Keratinocyte (primary cell): ENCODE data around the gene STKLD1. TPM values are rescaled to one million over a fixed set of nuclear protein-coding genes. Genes with fewer than 3 reads are reported as not detected.

Experiments used
- DNase-seq: peaks from one replicate; pipeline ENCODE4 v3.0.0-alpha.2; 2011; ENCODE audit warnings: low read depth, missing footprints, low spot score
- FAIRE-seq: peaks from 2 replicates; lab custom pipeline; 2011; peaks lifted over from hg19 to GRCh38; lab: Jason Lieb, UNC
- H2AFZ ChIP-seq: 2 replicates; pipeline ENCODE4 v1.6.0; 2012; ENCODE audit warnings: low read length, control low read depth, inconsistent platforms; ENCODE audit not compliant: control insufficient read depth
- H3K27ac ChIP-seq: 2 replicates; pipeline ENCODE4 v1.5.1; 2011; ENCODE audit warnings: low read length; ENCODE audit not compliant: control insufficient read depth, insufficient read depth
- H3K27me3 ChIP-seq: 3 replicates; pipeline ENCODE4 v1.6.0; 2011; ENCODE audit warnings: low read length; ENCODE audit not compliant: control insufficient read depth, insufficient read depth; ENCODE audit errors: extremely low read depth
- H3K36me3 ChIP-seq, 2 experiments: 2 replicates in 1 of 2; 3 replicates in 1 of 2; pipeline ENCODE4 v1.5.1; 2011; ENCODE audit warnings: low read length in 2 of 2, mild to moderate bottlenecking in 1 of 2; ENCODE audit not compliant: control insufficient read depth in 2 of 2, insufficient read depth in 2 of 2; ENCODE audit errors: extremely low read depth in 1 of 2
- H3K4me1 ChIP-seq: 3 replicates; pipeline ENCODE4 v1.5.1; 2011; ENCODE audit warnings: low read length; ENCODE audit not compliant: control insufficient read depth, insufficient read depth; ENCODE audit errors: extremely low read depth
- H3K4me2 ChIP-seq: 3 replicates; pipeline ENCODE4 v1.6.0; 2011; ENCODE audit warnings: low read depth, low read length; ENCODE audit not compliant: control insufficient read depth, insufficient read depth; ENCODE audit errors: extremely low read depth
- H3K4me3 ChIP-seq, 3 experiments: fragments of 200-600 bp in 1 of 3; sonication (generic) in 1 of 3; 2 replicates in 2 of 3; 3 replicates in 1 of 3; pipeline ENCODE4 v1.5.1; 2011 to 2016; ENCODE audit warnings: low read length in 3 of 3, mild to moderate bottlenecking in 3 of 3, control low read depth in 2 of 3, inconsistent platforms in 1 of 3, low read depth in 1 of 3, mixed read lengths in 1 of 3, mixed run types in 1 of 3, moderate library complexity in 1 of 3; ENCODE audit not compliant: control insufficient read depth in 2 of 3, insufficient read depth in 2 of 3; ENCODE audit errors: extremely low read depth in 1 of 3
- H3K79me2 ChIP-seq: 2 replicates; pipeline ENCODE4 v1.6.0; 2012; ENCODE audit warnings: low read length; ENCODE audit not compliant: control insufficient read depth, insufficient read depth
- H3K9ac ChIP-seq: 3 replicates; pipeline ENCODE4 v1.6.0; 2011; ENCODE audit warnings: low read length; ENCODE audit not compliant: control insufficient read depth, insufficient read depth; ENCODE audit errors: extremely low read depth
- H3K9me1 ChIP-seq: 3 replicates; pipeline ENCODE4 v1.6.0; 2011; ENCODE audit warnings: low read length; ENCODE audit not compliant: control insufficient read depth, insufficient read depth; ENCODE audit errors: extremely low read depth
- H3K9me3 ChIP-seq: 2 replicates; pipeline ENCODE4 v1.5.1; 2012; ENCODE audit warnings: low read depth, low read length; ENCODE audit not compliant: control insufficient read depth
- H4K20me1 ChIP-seq: 3 replicates; pipeline ENCODE4 v1.6.0; 2011; ENCODE audit warnings: low read length; ENCODE audit not compliant: control insufficient read depth, insufficient read depth; ENCODE audit errors: extremely low read depth
- EZH2 ChIP-seq: IDR thresholded peaks from one replicate; pipeline ENCODE4 v1.6.1; 2012; ENCODE audit warnings: inconsistent platforms, mild to moderate bottlenecking, low read length, moderate library complexity
- dilution Hi-C: fragments of 300-500 bp; cut with MboI; formaldehyde crosslinking; loops from one replicate; pipeline ENCODE4 v1.7.0; 2020; ENCODE audit warnings: low sequenced_read_pairs; ENCODE audit not compliant: extremely low pct_ligation_motif_present
- polyA plus RNA-seq, 5 experiments: library from polyadenylated mRNA; depleted of rRNA in 3 of 5; stranded (reverse) in 3 of 5; stranded (forward) in 1 of 5; unstranded in 1 of 5; fragments of >200 nt; gene quantifications; 1 replicate in 1 of 5; 2 replicates in 3 of 5; 3 replicates in 1 of 5; pipeline versions ENCODE4 v1.2.1 to v1.2.3, GENCODE V29; 2011 to 2012; ENCODE audit warnings: missing spikeins in 2 of 5, low read depth in 1 of 5, low replicate concordance in 1 of 5
- TF ChIP-seq, protein P1 (sequence below), 3 experiments: IDR thresholded peaks in 1 of 3; conservative IDR thresholded peaks in 1 of 3; optimal IDR thresholded peaks in 1 of 3; 2 replicates in 2 of 3; 3 replicates in 1 of 3; pipeline versions ENCODE3 to v1.5.1; 2011; ENCODE audit warnings: low read length in 3 of 3, mild to moderate bottlenecking in 3 of 3, moderate library complexity in 2 of 3, control low read depth in 1 of 3, inconsistent platforms in 1 of 3; ENCODE audit not compliant: insufficient read depth in 2 of 3; ENCODE audit errors: extremely low read depth in 1 of 3

The STKLD1 gene
- polyA plus RNA-seq, 1 donor (not counting 4 experiments of a cell fraction or from before 2014, with no cell fraction given): 0.77 TPM

DNA sequence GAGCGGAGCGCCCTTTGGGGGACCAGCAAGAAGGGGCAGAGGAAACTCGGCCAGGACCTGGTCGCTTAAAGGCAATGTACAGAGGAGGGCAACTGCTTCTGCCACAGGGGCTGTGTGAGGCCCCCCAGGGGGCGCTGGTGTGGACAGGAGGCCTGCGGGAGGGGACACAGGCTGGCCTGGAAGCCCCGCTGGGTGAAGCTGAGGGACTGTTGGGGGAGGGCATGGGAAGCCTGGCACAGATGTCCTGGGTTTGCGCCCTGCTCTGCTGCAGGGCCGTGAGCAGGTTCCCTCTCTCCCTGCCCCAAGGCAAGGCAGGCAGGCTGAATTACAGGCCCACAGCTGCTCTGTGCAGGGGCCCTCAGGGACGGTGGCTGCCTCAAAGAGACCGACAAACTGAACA, 33.6 kb upstream of the STKLD1 start:
- H3K36me3 ChIP-seq: peaks cover 45 to 56% of the 10 kb centered on the region in 2 experiments
- dilution Hi-C loops: no loop called here

DNA sequence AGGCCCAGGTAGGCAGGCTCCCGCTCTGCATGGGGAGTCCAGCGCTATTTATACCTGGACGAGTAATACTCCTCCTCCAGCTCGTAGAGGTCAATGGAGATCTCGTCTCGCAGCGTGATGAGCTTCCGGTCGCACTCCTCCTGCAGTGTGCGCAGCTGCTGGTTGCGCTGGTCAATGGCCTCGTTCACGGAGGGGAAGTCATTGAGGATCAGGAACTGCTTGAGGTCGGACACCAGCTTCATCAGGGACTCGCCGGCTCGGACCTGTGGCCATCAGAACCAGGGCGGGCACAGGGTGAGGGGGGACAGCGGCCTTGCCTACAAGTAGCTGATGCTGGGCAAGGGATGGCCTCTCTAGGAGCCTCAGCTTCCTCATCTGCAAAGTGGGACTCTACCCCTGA, 32.1 kb upstream of the STKLD1 start:
- Histone ChIP-seq H3K79me2 (peaks cover 33% of the 10 kb centered on the region), H3K4me2 (no peak overlapping the region), H3K9ac (no peak overlapping the region), H3K36me3 (peaks cover 44 to 60% of the 10 kb centered on the region in 2 experiments), H3K27me3 (no peaks in the 10 kb centered on the region), H3K9me3 (no peaks in the 10 kb centered on the region), H4K20me1 (peaks cover 3% of the 10 kb centered on the region), H3K4me3 (no peak overlapping the region), H3K9me1 (no peaks in the 10 kb centered on the region), H2AFZ (no peak overlapping the region), H3K27ac (no peak overlapping the region), H3K4me1 (peaks cover 8% of the 10 kb centered on the region)
- FAIRE-seq: no peak
- DNase-seq: no peak
- dilution Hi-C loops: no loop called here
- TF ChIP-seq, protein P1, sequence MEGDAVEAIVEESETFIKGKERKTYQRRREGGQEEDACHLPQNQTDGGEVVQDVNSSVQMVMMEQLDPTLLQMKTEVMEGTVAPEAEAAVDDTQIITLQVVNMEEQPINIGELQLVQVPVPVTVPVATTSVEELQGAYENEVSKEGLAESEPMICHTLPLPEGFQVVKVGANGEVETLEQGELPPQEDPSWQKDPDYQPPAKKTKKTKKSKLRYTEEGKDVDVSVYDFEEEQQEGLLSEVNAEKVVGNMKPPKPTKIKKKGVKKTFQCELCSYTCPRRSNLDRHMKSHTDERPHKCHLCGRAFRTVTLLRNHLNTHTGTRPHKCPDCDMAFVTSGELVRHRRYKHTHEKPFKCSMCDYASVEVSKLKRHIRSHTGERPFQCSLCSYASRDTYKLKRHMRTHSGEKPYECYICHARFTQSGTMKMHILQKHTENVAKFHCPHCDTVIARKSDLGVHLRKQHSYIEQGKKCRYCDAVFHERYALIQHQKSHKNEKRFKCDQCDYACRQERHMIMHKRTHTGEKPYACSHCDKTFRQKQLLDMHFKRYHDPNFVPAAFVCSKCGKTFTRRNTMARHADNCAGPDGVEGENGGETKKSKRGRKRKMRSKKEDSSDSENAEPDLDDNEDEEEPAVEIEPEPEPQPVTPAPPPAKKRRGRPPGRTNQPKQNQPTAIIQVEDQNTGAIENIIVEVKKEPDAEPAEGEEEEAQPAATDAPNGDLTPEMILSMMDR (optimal IDR thresholded peaks at IDR 0.05 in 1 of 3, IDR thresholded peaks at IDR 0.05 in 1 of 3, conservative IDR thresholded peaks at IDR 0.05 in 1 of 3; ENCODE audit: extremely low read depth in 1 of 3, insufficient read depth in 2 of 3, low read length in 3 of 3): no peak
- TF ChIP-seq EZH2: no peak

More for the DNA sequence above, 33.6 kb upstream of the STKLD1 start:
- Histone ChIP-seq H3K4me1 (peaks cover 7% of the 10 kb centered on the region), H3K4me2 (no peak overlapping the region), H3K27me3 (no peaks in the 10 kb centered on the region), H3K27ac (no peak overlapping the region), H3K9me1 (no peaks in the 10 kb centered on the region), H3K9ac (no peak overlapping the region), H3K9me3 (no peaks in the 10 kb centered on the region), H3K4me3 (no peak overlapping the region), H2AFZ (no peak overlapping the region), H4K20me1 (peaks cover 3% of the 10 kb centered on the region), H3K79me2 (peaks cover 22% of the 10 kb centered on the region)
- no peak for FAIRE-seq
- no peak for DNase-seq
- TF ChIP-seq, protein P1 (optimal IDR thresholded peaks at IDR 0.05 in 1 of 3, IDR thresholded peaks at IDR 0.05 in 1 of 3, conservative IDR thresholded peaks at IDR 0.05 in 1 of 3; ENCODE audit: extremely low read depth in 1 of 3, insufficient read depth in 2 of 3, low read length in 3 of 3): no peak
- TF ChIP-seq EZH2: no peak
